Measurements from ENCODE around the gene MAGI2. TPM values are rescaled to one million over a fixed set of nuclear protein-coding genes. Genes with fewer than 3 reads are reported as not detected.
A peak's percentile ranks its signal among the peaks of the same experiment; 100 is the strongest.
"Not testable (repeated sequence)": the region's sequence is repeated elsewhere in the genome, so short reads cannot be mapped to it uniquely, and the experiment has no call there.

The MAGI2 gene
- total and polyA plus RNA-seq, 4 donors, result 3.7 to 25.5 (median 11.6) TPM

DNA sequence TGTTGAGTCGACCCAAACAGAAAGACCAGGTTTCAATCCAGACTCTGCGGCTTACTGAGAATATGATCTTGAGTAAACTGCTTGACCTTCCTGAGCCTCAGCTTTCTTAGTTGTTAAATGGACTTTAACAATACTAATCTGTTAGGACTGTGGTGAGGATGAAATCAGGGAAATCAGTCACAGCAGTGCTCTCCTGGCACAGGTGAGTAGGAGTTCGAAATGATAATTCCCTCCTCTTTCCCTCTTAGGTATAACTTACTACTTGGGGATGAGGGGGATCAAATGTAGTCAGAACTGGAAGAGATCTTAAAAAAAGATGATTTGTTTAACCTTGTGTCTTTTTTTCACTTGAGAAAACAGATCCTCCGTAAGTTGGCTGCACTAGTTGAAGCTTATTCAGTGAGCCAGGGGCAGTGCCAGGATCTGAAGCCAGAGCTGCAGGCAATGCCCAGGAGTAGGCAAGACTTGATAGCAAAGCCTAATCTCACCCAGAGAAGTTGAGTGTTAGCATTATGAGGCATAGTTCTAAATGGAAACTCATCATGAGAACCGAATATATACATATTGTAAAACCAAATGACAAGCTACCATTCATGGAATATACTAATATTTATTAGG lies 1.8 kb upstream of the MAGI2 start:
- ATAC-seq (ENCODE audit: low FRiP score), result no peak

DNA sequence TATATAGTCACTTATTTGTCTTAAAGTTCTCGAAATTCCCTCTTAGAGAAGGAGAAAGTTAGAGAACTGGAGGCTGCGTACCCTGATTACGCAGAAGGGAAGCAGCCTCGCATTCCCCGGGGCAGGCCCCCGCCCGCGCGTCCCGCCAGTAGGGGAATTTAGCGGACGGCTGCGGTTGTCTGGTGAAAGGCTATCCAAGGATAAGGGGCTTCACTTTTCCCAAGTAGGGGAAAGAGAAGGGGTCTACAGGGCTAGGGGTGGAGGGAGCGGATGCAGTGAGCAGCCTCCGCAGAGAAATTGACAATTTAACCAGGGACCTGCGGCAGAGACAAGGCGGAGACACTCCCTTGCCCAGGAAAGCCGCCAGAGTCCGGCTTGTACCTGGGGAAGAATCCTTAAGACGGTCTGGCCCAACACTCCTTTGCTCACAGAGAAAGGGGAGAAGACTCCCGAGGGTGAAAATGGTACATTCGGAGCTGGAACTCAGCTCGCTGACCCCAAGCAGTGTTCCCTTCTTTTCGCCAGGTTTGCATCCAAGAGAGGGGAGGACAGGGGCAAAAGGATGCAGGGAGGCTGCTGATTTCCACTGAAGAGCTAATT lies 994 bp upstream of the MAGI2 start:
- Histone ChIP-seq H3K27me3 (ENCODE audit: control insufficient read depth in 1 of 2, insufficient read depth in 2 of 2, low read length in 1 of 2) (no peaks in the 10 kb centered on the region), H3K27ac (ENCODE audit: low read depth in 1 of 2, low read length in 2 of 2) (peak overlapping the region; percentile 80 to 88), H3K36me3 (ENCODE audit: control insufficient read depth in 1 of 2, insufficient read depth in 2 of 2, low read length in 1 of 2) (no peaks in the 10 kb centered on the region), H3K4me1 (ENCODE audit: control insufficient read depth in 1 of 2, insufficient read depth in 2 of 2, low read length in 2 of 2) (peaks cover 0 to 3% of the 10 kb centered on the region in 2 donors), H3K4me3 (ENCODE audit: low read length in 2 of 2) (peak overlapping the region; percentile 46 to 85), H3K9me3 (ENCODE audit: control insufficient read depth, low read length) (no peaks in the 10 kb centered on the region)
- DNase-seq (peak; percentile 60 to 84), ATAC-seq (ENCODE audit: low FRiP score) (peak; percentile 42)
- 2 to 3% methylated on average over 24 of the region's 24 CpGs for WGBS, 2 donors
- intact Hi-C loops (cut with DNase I), result loop anchor here in 1 of 2 donors (5.0 kb wide), 1 partner anchor 47 kb away; no protein-coding TSS in a partner anchor

More for the DNA sequence above, 1.8 kb upstream of the MAGI2 start:
- Histone ChIP-seq H3K9me3 (ENCODE audit: control insufficient read depth, low read length) (no peaks in the 10 kb centered on the region), H3K36me3 (ENCODE audit: control insufficient read depth in 1 of 2, insufficient read depth in 2 of 2, low read length in 1 of 2) (no peaks in the 10 kb centered on the region), H3K4me3 (ENCODE audit: low read length in 2 of 2) (peak overlapping the region; percentile 46 to 85), H3K27me3 (ENCODE audit: control insufficient read depth in 1 of 2, insufficient read depth in 2 of 2, low read length in 1 of 2) (no peaks in the 10 kb centered on the region), H3K4me1 (ENCODE audit: control insufficient read depth in 1 of 2, insufficient read depth in 2 of 2, low read length in 2 of 2) (peaks cover 0 to 3% of the 10 kb centered on the region in 2 donors), H3K27ac (ENCODE audit: low read depth in 1 of 2, low read length in 2 of 2) (no peak overlapping the region)
- 53 to 54% methylated on average over 5 of the region's 5 CpGs for WGBS, 2 donors
- intact Hi-C loops (cut with DNase I), result loop anchor here in 1 of 2 donors (5.0 kb wide), 1 partner anchor 48 kb away; no protein-coding TSS in a partner anchor
- no peak for DNase-seq

DNA sequence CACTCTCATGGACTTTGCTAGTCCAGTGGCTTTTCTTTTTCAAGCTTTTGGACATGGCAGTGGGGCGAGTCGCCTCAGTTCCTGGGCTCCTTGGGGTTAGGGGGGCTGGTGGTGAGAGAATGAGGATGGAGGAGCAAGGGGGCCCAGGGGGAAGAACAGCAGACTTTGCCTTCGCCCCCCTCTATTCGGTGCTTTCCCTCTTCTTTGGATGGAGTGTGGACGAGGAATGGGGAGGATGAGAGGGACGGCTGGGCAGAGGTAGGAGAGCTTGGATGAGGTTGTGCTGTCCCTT lies 255 bp downstream of the MAGI2 start:
- no peaks in the 10 kb centered on the region for H3K9me3 ChIP-seq (ENCODE audit: control insufficient read depth, low read length)
- H3K27ac ChIP-seq (ENCODE audit: low read depth in 1 of 2, low read length in 2 of 2), result peak overlapping the region; percentile 78 to 80
- H3K4me3 ChIP-seq (ENCODE audit: low read length in 2 of 2), result peak overlapping the region; percentile 46 to 85
- 0 to 1% methylated on average over 6 of the region's 6 CpGs for WGBS, 2 donors
- H3K27me3 ChIP-seq (ENCODE audit: control insufficient read depth in 1 of 2, insufficient read depth in 2 of 2, low read length in 1 of 2), result no peaks in the 10 kb centered on the region
- peaks cover 0 to 3% of the 10 kb centered on the region in 2 donors for H3K4me1 ChIP-seq (ENCODE audit: control insufficient read depth in 1 of 2, insufficient read depth in 2 of 2, low read length in 2 of 2)
- no peak for ATAC-seq (ENCODE audit: low FRiP score)
- DNase-seq, result no peak
- intact Hi-C loops (cut with DNase I), result loop anchor here in 1 of 2 donors (5.0 kb wide), 1 partner anchor 46 kb away; no protein-coding TSS in a partner anchor
- no peaks in the 10 kb centered on the region for H3K36me3 ChIP-seq (ENCODE audit: control insufficient read depth in 1 of 2, insufficient read depth in 2 of 2, low read length in 1 of 2)

- DNase-seq (peak; percentile 51 to 74), ATAC-seq (ENCODE audit: low FRiP score) (peak; percentile 41)
- Histone ChIP-seq H3K27ac (ENCODE audit: low read depth in 1 of 2, low read length in 2 of 2) (peak overlapping the region; percentile 78 to 80), H3K36me3 (ENCODE audit: control insufficient read depth in 1 of 2, insufficient read depth in 2 of 2, low read length in 1 of 2) (no peaks in the 10 kb centered on the region), H3K4me3 (ENCODE audit: low read length in 2 of 2) (peak overlapping the region; percentile 46 to 85), H3K4me1 (ENCODE audit: control insufficient read depth in 1 of 2, insufficient read depth in 2 of 2, low read length in 2 of 2) (peaks cover 0 to 3% of the 10 kb centered on the region in 2 donors), H3K27me3 (ENCODE audit: control insufficient read depth in 1 of 2, insufficient read depth in 2 of 2, low read length in 1 of 2) (no peaks in the 10 kb centered on the region), H3K9me3 (ENCODE audit: control insufficient read depth, low read length) (no peaks in the 10 kb centered on the region)
- WGBS, 2 donors, result 1% methylated on average over 34 to 37 of the region's 37 CpGs
- intact Hi-C loops (cut with DNase I), result loop anchor here in 1 of 2 donors (5.0 kb wide), 1 partner anchor 45 kb away; no protein-coding TSS in a partner anchor
These were observed 787 bp downstream of the MAGI2 start for GRCh38 chr7:79452495-79453265.

GRCh38 chr7:79452032-79452494 lies 1.4 kb downstream of the MAGI2 start:
- H3K9me3 ChIP-seq (ENCODE audit: control insufficient read depth, low read length), result no peaks in the 10 kb centered on the region
- WGBS, 2 donors, result 0 to 1% methylated on average over 24 to 27 of the region's 27 CpGs
- intact Hi-C loops (cut with DNase I), result loop anchor here in 1 of 2 donors (5.0 kb wide), 1 partner anchor 45 kb away; no protein-coding TSS in a partner anchor
- ATAC-seq (ENCODE audit: low FRiP score) (peak; percentile 91), DNase-seq (peak; percentile 91 to 95)
- no peaks in the 10 kb centered on the region for H3K27me3 ChIP-seq (ENCODE audit: control insufficient read depth in 1 of 2, insufficient read depth in 2 of 2, low read length in 1 of 2)
- peaks cover 0 to 3% of the 10 kb centered on the region in 2 donors for H3K4me1 ChIP-seq (ENCODE audit: control insufficient read depth in 1 of 2, insufficient read depth in 2 of 2, low read length in 2 of 2)
- H3K36me3 ChIP-seq (ENCODE audit: control insufficient read depth in 1 of 2, insufficient read depth in 2 of 2, low read length in 1 of 2), result no peaks in the 10 kb centered on the region
- peak overlapping the region; percentile 46 to 85 for H3K4me3 ChIP-seq (ENCODE audit: low read length in 2 of 2)
- peak overlapping the region; percentile 15 to 80 for H3K27ac ChIP-seq (ENCODE audit: low read depth in 1 of 2, low read length in 2 of 2)

DNA sequence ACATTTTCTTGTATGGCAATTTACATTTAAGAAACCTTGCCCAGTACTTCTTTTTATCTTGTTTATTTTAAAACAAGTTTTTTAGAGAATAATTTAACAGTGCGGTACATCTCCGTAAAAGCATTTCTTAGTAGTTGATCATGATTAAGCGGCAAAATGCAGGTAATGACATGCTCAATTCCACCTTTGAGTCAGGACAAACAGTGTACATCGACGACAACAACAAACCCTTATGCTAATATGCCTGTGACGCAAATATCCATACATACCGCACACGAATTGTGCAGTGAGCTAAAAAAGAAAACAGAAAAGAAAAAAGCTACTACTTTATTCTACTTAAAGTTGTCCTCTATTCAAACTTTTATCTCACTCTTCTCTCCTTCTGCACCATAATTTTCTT lies 1.9 kb downstream of the MAGI2 start:
- WGBS, 2 donors, result 18 to 21% methylated on average over 8 of the region's 8 CpGs
- peak overlapping the region; percentile 46 to 85 for H3K4me3 ChIP-seq (ENCODE audit: low read length in 2 of 2)
- H3K9me3 ChIP-seq (ENCODE audit: control insufficient read depth, low read length), result no peaks in the 10 kb centered on the region
- H3K27me3 ChIP-seq (ENCODE audit: control insufficient read depth in 1 of 2, insufficient read depth in 2 of 2, low read length in 1 of 2), result no peaks in the 10 kb centered on the region
- H3K27ac ChIP-seq (ENCODE audit: low read depth in 1 of 2, low read length in 2 of 2), result peak overlapping the region in 1 of 2 donors; percentile 48
- no peaks in the 10 kb centered on the region for H3K36me3 ChIP-seq (ENCODE audit: control insufficient read depth in 1 of 2, insufficient read depth in 2 of 2, low read length in 1 of 2)
- ATAC-seq (ENCODE audit: low FRiP score) (no peak), DNase-seq (no peak)
- H3K4me1 ChIP-seq (ENCODE audit: control insufficient read depth in 1 of 2, insufficient read depth in 2 of 2, low read length in 2 of 2), result peaks cover 0 to 3% of the 10 kb centered on the region in 2 donors
- intact Hi-C loops (cut with DNase I), result loop anchor here in 1 of 2 donors (5.0 kb wide), 1 partner anchor 44 kb away; no protein-coding TSS in a partner anchor

DNA sequence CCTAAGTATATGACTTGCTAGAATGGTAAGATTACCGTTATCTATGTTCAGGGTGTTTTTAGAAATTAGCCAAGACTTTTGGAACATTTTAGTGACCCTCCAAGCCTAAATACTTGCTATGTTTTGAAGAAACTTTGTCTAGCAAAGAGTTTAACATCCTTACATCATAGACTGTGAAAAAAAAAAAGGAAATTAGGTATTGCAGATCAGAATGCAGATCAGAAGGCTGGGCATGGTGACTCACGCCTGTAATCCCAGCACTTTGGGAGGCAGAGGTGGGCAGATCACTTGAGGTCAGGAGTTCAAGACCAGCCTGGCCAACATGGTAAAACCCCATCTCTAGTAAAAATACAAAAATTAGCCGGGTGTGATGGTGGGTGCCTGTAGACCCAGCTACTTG lies 10.7 kb downstream of the MAGI2 start:
- intact Hi-C loops (cut with DNase I), result loop anchor here in 1 of 2 donors (2.0 kb wide), 1 partner anchor 26 kb away; no protein-coding TSS in a partner anchor
- not testable (repeated sequence) for ATAC-seq (ENCODE audit: low FRiP score); H3K9me3 ChIP-seq (ENCODE audit: control insufficient read depth, low read length); H3K4me3 ChIP-seq (ENCODE audit: low read length in 2 of 2); H3K4me1 ChIP-seq (ENCODE audit: control insufficient read depth in 1 of 2, insufficient read depth in 2 of 2, low read length in 2 of 2); DNase-seq; H3K27me3 ChIP-seq (ENCODE audit: control insufficient read depth in 1 of 2, insufficient read depth in 2 of 2, low read length in 1 of 2); H3K36me3 ChIP-seq (ENCODE audit: control insufficient read depth in 1 of 2, insufficient read depth in 2 of 2, low read length in 1 of 2); H3K27ac ChIP-seq (ENCODE audit: low read depth in 1 of 2, low read length in 2 of 2)
- WGBS, 2 donors, result 71 to 75% methylated on average over 3 of the region's 3 CpGs

- DNase-seq, result no peak
- Histone ChIP-seq H3K27ac (ENCODE audit: low read depth in 1 of 2, low read length in 2 of 2) (no peak overlapping the region), H3K36me3 (ENCODE audit: control insufficient read depth in 1 of 2, insufficient read depth in 2 of 2, low read length in 1 of 2) (no peaks in the 10 kb centered on the region), H3K27me3 (ENCODE audit: control insufficient read depth in 1 of 2, insufficient read depth in 2 of 2, low read length in 1 of 2) (no peaks in the 10 kb centered on the region), H3K4me3 (ENCODE audit: low read length in 2 of 2) (no peak overlapping the region), H3K9me3 (ENCODE audit: control insufficient read depth, low read length) (no peaks in the 10 kb centered on the region), H3K4me1 (ENCODE audit: control insufficient read depth in 1 of 2, insufficient read depth in 2 of 2, low read length in 2 of 2) (no peaks in the 10 kb centered on the region)
- intact Hi-C loops (cut with DNase I), result no loop called here
- no peak for ATAC-seq (ENCODE audit: low FRiP score)
These were observed 17.1 kb downstream of the MAGI2 start for GRCh38 chr7:79436378-79436777.
